PC-3 (cell line): ENCODE results near the gene OR51B6. TPM values are rescaled to one million over a fixed set of nuclear protein-coding genes. Genes with fewer than 3 reads are reported as not detected.
"Not testable (repeated sequence)": the region's sequence is repeated elsewhere in the genome, so short reads cannot be mapped to it uniquely, and the experiment has no call there.

Experiments
- ATAC-seq: fragments of 200-7000 bp; cut with Tn5 transposase; 2 replicates; pipeline ENCODE4 v1.9.1; 2020; ENCODE audit warnings: mild to moderate bottlenecking, moderate library complexity
- BruUV-seq: library from RNA; stranded (reverse); fragments of 400-500 nt; replicated peaks from 2 replicates; lab custom pipeline; 2021; lab: Mats Ljungman, UMichigan
- CTCF ChIA-PET: fragments of 300-600 bp; sonication (Branson Sonifier 250); formaldehyde crosslinking; loops from one replicate; lab custom pipeline; 2022; ENCODE audit warnings: antibody characterized with exemption; lab: Charles Lee
- POLR2A ChIA-PET: fragments of 300-600 bp; sonication (Branson Sonifier 250); formaldehyde crosslinking; loops from one replicate; lab custom pipeline; 2022; ENCODE audit warnings: antibody characterized with exemption; ENCODE audit not compliant: unreplicated experiment; lab: Charles Lee
- DNase-seq: peaks from one replicate; pipeline ENCODE4 v3.0.0-alpha.2; 2015
- H2AFZ ChIP-seq: fragments of 300-600 bp; sonication (generic); 2 replicates; pipeline ENCODE4 v1.6.0; 2016; ENCODE audit warnings: antibody characterized with exemption, low read length
- H3F3A ChIP-seq: fragments of 300-600 bp; sonication (generic); one replicate; pipeline ENCODE4 v1.6.0; 2017; ENCODE audit warnings: antibody characterized with exemption, low read length, control low read depth, mild to moderate bottlenecking; ENCODE audit not compliant: unreplicated experiment
- H3K27ac ChIP-seq: fragments of 300-600 bp; sonication (generic); 2 replicates; pipeline ENCODE4 v1.5.1; 2016; ENCODE audit warnings: mild to moderate bottlenecking, low read length
- H3K27me3 ChIP-seq: fragments of 300-600 bp; sonication (generic); 2 replicates; pipeline ENCODE4 v1.6.1; 2016; ENCODE audit warnings: low read length, mixed read lengths
- H3K36me3 ChIP-seq: fragments of 300-600 bp; sonication (generic); 2 replicates; pipeline ENCODE4 v1.6.1; 2016; ENCODE audit warnings: low read depth, mixed run types, low read length, mixed read lengths
- H3K4me1 ChIP-seq: fragments of 300-600 bp; sonication (generic); 2 replicates; pipeline ENCODE4 v1.5.1; 2016; ENCODE audit warnings: low read length; ENCODE audit not compliant: insufficient read depth
- H3K4me2 ChIP-seq: fragments of 300-600 bp; sonication (generic); 2 replicates; pipeline ENCODE4 v1.6.0; 2016; ENCODE audit warnings: low read length
- H3K4me3 ChIP-seq: fragments of 300-600 bp; sonication (generic); 2 replicates; pipeline ENCODE4 v1.5.1; 2016; ENCODE audit warnings: mild to moderate bottlenecking, low read length, mixed read lengths
- H3K79me2 ChIP-seq: fragments of 300-600 bp; sonication (generic); 2 replicates; pipeline ENCODE4 v1.6.1; 2017; ENCODE audit warnings: low read length, mixed read lengths
- H3K9ac ChIP-seq: fragments of 300-600 bp; sonication (generic); 2 replicates; pipeline ENCODE4 v1.6.0; 2016; ENCODE audit warnings: mild to moderate bottlenecking, low read length
- H3K9me2 ChIP-seq: fragments of 300-600 bp; sonication (generic); replicated peaks from 2 replicates; pipeline ENCODE4 v1.6.1; 2016; ENCODE audit warnings: mixed run types, low read length, mixed read lengths
- H3K9me3 ChIP-seq: fragments of 300-600 bp; sonication (generic); 2 replicates; pipeline ENCODE4 v1.6.1; 2016; ENCODE audit warnings: low read length, mixed read lengths
- H4K20me1 ChIP-seq: fragments of 300-600 bp; sonication (generic); 2 replicates; pipeline ENCODE4 v1.6.1; 2016; ENCODE audit warnings: low read length, mixed read lengths
- CTCF ChIP-seq: fragments of 300-600 bp; sonication (generic); conservative IDR thresholded peaks from 2 replicates; pipeline ENCODE4 v1.5.1; 2017; ENCODE audit warnings: antibody characterized with exemption, low read depth, mild to moderate bottlenecking, low read length
- EZH2 ChIP-seq: fragments of 300-600 bp; sonication (generic); IDR thresholded peaks from one replicate; pipeline ENCODE4 v1.6.1; 2017; ENCODE audit warnings: antibody characterized with exemption, mild to moderate bottlenecking, low read length; ENCODE audit not compliant: unreplicated experiment
- EZH2phosphoT487 ChIP-seq: fragments of 300-600 bp; sonication (generic); IDR thresholded peaks from 2 replicates; pipeline ENCODE4 v1.6.1; 2018; ENCODE audit warnings: mild to moderate bottlenecking, antibody characterized with exemption, low read length, borderline replicate concordance
- intact Hi-C: fragments of 100-400 bp; cut with micrococcal nuclease; formaldehyde crosslinking; loops from 2 replicates; pipeline ENCODE4 v1.9.0; 2023
- total RNA-seq: library from RNA; depleted of rRNA; stranded (reverse); fragments of >200 nt; gene quantifications from 2 replicates; pipeline ENCODE4 v1.2.3, GENCODE V29; 2014

The OR51B6 gene
- total RNA-seq, 1 experiment from 2014 or later = not detected

DNA sequence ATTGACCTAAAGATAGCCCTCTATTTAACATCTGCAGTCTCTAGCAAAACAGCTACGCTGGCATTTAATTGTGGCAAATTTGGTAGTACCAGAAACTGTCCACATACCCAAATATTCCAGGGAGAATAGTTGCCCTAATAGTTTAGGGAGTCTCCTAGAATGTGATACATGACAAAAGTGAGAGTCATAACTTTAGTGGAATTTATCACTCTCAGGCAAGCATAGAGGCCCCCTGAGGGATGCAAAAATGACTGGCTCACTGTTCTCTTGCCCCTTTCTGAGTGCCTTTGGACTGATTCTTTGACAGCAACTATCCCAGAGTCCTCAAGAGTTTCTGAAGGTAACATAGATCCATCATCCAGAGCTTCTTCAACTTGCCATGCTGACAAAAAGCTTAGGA, 47.3 kb upstream of the OR51B6 start:
- Histone ChIP-seq H3K27ac (no peak overlapping the region), H3K4me1 (no peaks in the 10 kb centered on the region), H4K20me1 (no peaks in the 10 kb centered on the region), H3K36me3 (no peaks in the 10 kb centered on the region), H2AFZ (no peak overlapping the region), H3K79me2 (no peaks in the 10 kb centered on the region), H3F3A (no peaks in the 10 kb centered on the region), H3K4me3 (no peak overlapping the region), H3K9me3 (no peaks in the 10 kb centered on the region), H3K4me2 (no peak overlapping the region), H3K9ac (no peak overlapping the region), H3K27me3 (peaks cover 18% of the 10 kb centered on the region; the same call in 1 of the 2 replicates), H3K9me2 (no peaks in the 10 kb centered on the region)
- intact Hi-C loops = no loop called here
- ChIA-PET CTCF (no interaction called here), POLR2A (no interaction called here)
- DNase-seq (no peak), ATAC-seq (no peak)
- no TSS peak for BruUV-seq
- TF ChIP-seq CTCF (no peak), EZH2 (no peak), EZH2phosphoT487 (no peak)

- ChIA-PET POLR2A (no interaction called here), CTCF (no interaction called here)
- no peaks in the 10 kb centered on the region for H3K36me3 ChIP-seq
- H3K27ac ChIP-seq = no peak overlapping the region
- no TSS peak for BruUV-seq
- no peak for ATAC-seq
- H3K79me2 ChIP-seq = no peaks in the 10 kb centered on the region
- no peaks in the 10 kb centered on the region for H3K4me1 ChIP-seq
- H3F3A ChIP-seq = no peaks in the 10 kb centered on the region
- H3K27me3 ChIP-seq = peaks cover 7% of the 10 kb centered on the region; the same call in 1 of the 2 replicates
- H4K20me1 ChIP-seq = no peaks in the 10 kb centered on the region
- no peak overlapping the region for H3K9ac ChIP-seq
- no peak for DNase-seq
- H2AFZ ChIP-seq = no peak overlapping the region
- TF ChIP-seq CTCF = no peak
- TF ChIP-seq EZH2phosphoT487 = no peak
- no peak for TF ChIP-seq EZH2
- intact Hi-C loops = no loop called here
- H3K4me2 ChIP-seq = no peak overlapping the region
- H3K4me3 ChIP-seq = no peak overlapping the region
- no peaks in the 10 kb centered on the region for H3K9me2 ChIP-seq
- no peaks in the 10 kb centered on the region for H3K9me3 ChIP-seq
These were observed 43.9 kb upstream of the OR51B6 start for GRCh38 chr11:5307256-5308019.

DNA sequence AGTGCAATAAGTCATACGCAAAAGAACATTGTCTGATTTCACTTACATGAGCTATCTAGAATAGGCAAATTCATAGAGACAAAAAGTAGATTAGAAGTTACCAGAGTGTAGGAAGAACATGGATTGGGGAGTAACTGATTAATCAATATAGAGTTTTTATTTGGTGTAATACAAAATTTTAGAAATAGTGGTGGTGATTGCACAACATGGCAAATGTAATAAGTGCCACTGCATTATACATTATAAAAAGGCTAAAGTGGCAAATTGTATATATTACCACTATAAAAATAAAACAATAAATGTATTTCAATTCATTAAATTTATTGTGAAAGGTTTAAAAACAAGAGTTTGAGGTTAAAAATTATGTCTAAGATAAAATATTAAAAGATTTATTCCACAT, 40.9 kb upstream of the OR51B6 start:
- H4K20me1 ChIP-seq = no peaks in the 10 kb centered on the region
- H3K27me3 ChIP-seq = peaks cover 7% of the 10 kb centered on the region; the same call in 1 of the 2 replicates
- no peak overlapping the region for H3K9ac ChIP-seq
- H3K4me1 ChIP-seq = no peaks in the 10 kb centered on the region
- no peaks in the 10 kb centered on the region for H3K9me3 ChIP-seq
- ChIA-PET POLR2A (no interaction called here), CTCF (no interaction called here)
- DNase-seq = no peak
- no peaks in the 10 kb centered on the region for H3K9me2 ChIP-seq
- BruUV-seq = no TSS peak
- no peak overlapping the region for H3K4me3 ChIP-seq
- H3K4me2 ChIP-seq = no peak overlapping the region
- no peaks in the 10 kb centered on the region for H3K36me3 ChIP-seq
- ATAC-seq = no peak
- TF ChIP-seq CTCF (no peak), EZH2phosphoT487 (no peak), EZH2 (no peak)
- H3K79me2 ChIP-seq = no peaks in the 10 kb centered on the region
- H2AFZ ChIP-seq = no peak overlapping the region
- no peak overlapping the region for H3K27ac ChIP-seq
- intact Hi-C loops = no loop called here
- no peaks in the 10 kb centered on the region for H3F3A ChIP-seq

DNA sequence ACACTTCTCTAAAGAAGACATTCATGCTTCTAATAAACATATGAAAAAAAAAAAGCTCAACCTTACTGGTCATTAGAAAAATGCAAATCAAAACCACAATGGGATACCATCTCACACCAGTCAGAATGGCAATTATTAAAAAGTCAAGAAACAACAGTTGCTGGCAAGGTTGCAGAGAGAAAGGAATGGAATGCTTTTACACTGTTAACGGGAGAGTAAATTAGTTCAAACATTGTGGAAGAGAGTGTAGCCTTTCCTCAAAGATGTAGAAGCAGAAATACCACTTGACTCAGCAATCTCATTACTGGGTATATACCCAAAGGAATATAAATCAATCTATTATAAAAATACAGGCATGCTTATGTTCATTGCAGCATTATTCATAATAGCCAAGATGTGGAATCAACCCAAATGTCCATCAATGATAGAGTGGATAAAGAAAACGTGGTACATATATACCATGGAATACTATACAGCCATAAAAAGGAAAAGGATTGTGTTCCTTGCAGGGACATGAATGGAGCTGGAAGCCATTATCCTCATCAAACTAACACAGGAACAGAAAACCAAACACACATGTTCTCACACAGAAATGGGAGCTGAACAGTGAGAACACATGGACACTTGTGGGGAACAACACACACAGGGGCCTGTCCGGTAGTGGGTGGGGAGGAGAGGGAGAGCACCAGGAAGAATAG, 37.8 kb upstream of the OR51B6 start:
- POLR2A ChIA-PET, H3K4me1 ChIP-seq, H3K9me2 ChIP-seq, H3K4me3 ChIP-seq, BruUV-seq, DNase-seq, ATAC-seq, CTCF ChIA-PET, H3K9me3 ChIP-seq, H3K27me3 ChIP-seq, H3F3A ChIP-seq, intact Hi-C loops, H3K79me2 ChIP-seq, H4K20me1 ChIP-seq, H3K9ac ChIP-seq, H2AFZ ChIP-seq, H3K36me3 ChIP-seq, H3K4me2 ChIP-seq, H3K27ac ChIP-seq: not testable (repeated sequence)
